Muscle layer of colon (tissue), 2 donors: Measurements from ENCODE around the gene VNN1.
"Not testable (repeated sequence)": the region's sequence is repeated elsewhere in the genome, so short reads cannot be mapped to it uniquely, and the experiment has no call there.

Experiments
- H3K27ac ChIP-seq: one replicate; pipeline ENCODE4 v1.7.0; 2013; ENCODE audit warnings: low read depth, mild to moderate bottlenecking, low read length, moderate library complexity
- H3K27me3 ChIP-seq, 2 donors: one replicate each; pipeline ENCODE4 v1.7.0; 2013; ENCODE audit warnings: low read length in 2 of 2, mild to moderate bottlenecking in 2 of 2; ENCODE audit not compliant: insufficient read depth in 2 of 2, control insufficient read depth in 1 of 2
- H3K36me3 ChIP-seq: one replicate; pipeline ENCODE4 v1.7.0; 2013; ENCODE audit warnings: mild to moderate bottlenecking, low read length; ENCODE audit not compliant: insufficient read depth
- H3K4me1 ChIP-seq: one replicate; pipeline ENCODE4 v1.7.0; 2013; ENCODE audit warnings: mild to moderate bottlenecking, low read length; ENCODE audit not compliant: insufficient read depth
- H3K4me3 ChIP-seq, 2 donors: one replicate each; pipeline ENCODE4 v1.7.0; 2013; ENCODE audit warnings: low read length in 2 of 2, low read depth in 1 of 2, mild to moderate bottlenecking in 1 of 2, moderate library complexity in 1 of 2
- H3K9ac ChIP-seq: one replicate; pipeline ENCODE4 v1.7.0; 2013; ENCODE audit warnings: low read length
- H3K9me3 ChIP-seq: one replicate; pipeline ENCODE4 v1.7.0; 2013; ENCODE audit warnings: mild to moderate bottlenecking, low read length
- donor health status: abdominal sarcoma.
- donor health status: Adenocarcinoma of cecum.

VNN1 gene

GRCh38 chr6:132666118-132666517 is 47.7 kb downstream of the VNN1 start:
- H3K9me3 ChIP-seq = no peaks in the 10 kb centered on the region
- no peaks in the 10 kb centered on the region for H3K27me3 ChIP-seq
- no peak overlapping the region for H3K27ac ChIP-seq
- no peak overlapping the region for H3K9ac ChIP-seq
- no peak overlapping the region for H3K4me3 ChIP-seq
- H3K36me3 ChIP-seq = no peaks in the 10 kb centered on the region
- H3K4me1 ChIP-seq = no peaks in the 10 kb centered on the region

GRCh38 chr6:132664309-132665034 is 49.4 kb downstream of the VNN1 start:
- H3K4me1 ChIP-seq = no peaks in the 10 kb centered on the region
- H3K9ac ChIP-seq = no peak overlapping the region
- no peak overlapping the region for H3K4me3 ChIP-seq
- H3K27me3 ChIP-seq = no peaks in the 10 kb centered on the region
- no peaks in the 10 kb centered on the region for H3K9me3 ChIP-seq
- H3K36me3 ChIP-seq = no peaks in the 10 kb centered on the region
- H3K27ac ChIP-seq = no peak overlapping the region

GRCh38 chr6:132663661-132664060 is 50.2 kb downstream of the VNN1 start:
- no peaks in the 10 kb centered on the region for H3K27me3 ChIP-seq
- no peaks in the 10 kb centered on the region for H3K4me1 ChIP-seq
- no peak overlapping the region for H3K4me3 ChIP-seq
- H3K36me3 ChIP-seq = no peaks in the 10 kb centered on the region
- H3K9ac ChIP-seq = no peak overlapping the region
- H3K27ac ChIP-seq = no peak overlapping the region
- no peaks in the 10 kb centered on the region for H3K9me3 ChIP-seq

- H3K27me3 ChIP-seq = no peaks in the 10 kb centered on the region
- H3K9ac ChIP-seq = no peak overlapping the region
- H3K36me3 ChIP-seq = no peaks in the 10 kb centered on the region
- H3K4me1 ChIP-seq = no peaks in the 10 kb centered on the region
- no peak overlapping the region for H3K4me3 ChIP-seq
- H3K27ac ChIP-seq = no peak overlapping the region
- no peaks in the 10 kb centered on the region for H3K9me3 ChIP-seq
Measured at GRCh38 chr6:132661906-132662305, 51.9 kb downstream of the VNN1 start.

- H3K9me3 ChIP-seq = no peaks in the 10 kb centered on the region
- no peaks in the 10 kb centered on the region for H3K27me3 ChIP-seq
- H3K27ac ChIP-seq = no peak within 1 kb of the TSS
- H3K4me3 ChIP-seq = no peak within 1 kb of the TSS
- H3K4me1 ChIP-seq = no peaks in the 10 kb centered on the region
- no peaks in the 10 kb centered on the region for H3K36me3 ChIP-seq
- no peak within 1 kb of the TSS for H3K9ac ChIP-seq
Measured at GRCh38 chr6:132659082-132659481, 54.8 kb downstream of the VNN1 start, which contains the start of gene TAAR1. Gene TAAR1, minus strand, starts transcription at chr6:132659182. Its CDS starts 13,179 bp downstream, at chr6:132646003.

- Histone ChIP-seq H3K9me3 (no peaks in the 10 kb centered on the region), H3K27me3 (no peaks in the 10 kb centered on the region), H3K36me3 (no peaks in the 10 kb centered on the region), H3K9ac (no peak overlapping the region), H3K27ac (no peak overlapping the region), H3K4me1 (no peaks in the 10 kb centered on the region), H3K4me3 (no peak overlapping the region)
Measured at GRCh38 chr6:132651062-132651461, 62.8 kb downstream of the VNN1 start.

GRCh38 chr6:132650429-132650828 is 63.4 kb downstream of the VNN1 start:
- Histone ChIP-seq H3K4me1 (no peaks in the 10 kb centered on the region), H3K27ac (no peak overlapping the region), H3K9ac (no peak overlapping the region), H3K4me3 (no peak overlapping the region), H3K27me3 (no peaks in the 10 kb centered on the region), H3K36me3 (no peaks in the 10 kb centered on the region), H3K9me3 (no peaks in the 10 kb centered on the region)

GRCh38 chr6:132648828-132649227 is 65.0 kb downstream of the VNN1 start:
- no peaks in the 10 kb centered on the region for H3K4me1 ChIP-seq
- no peaks in the 10 kb centered on the region for H3K9me3 ChIP-seq
- H3K27ac ChIP-seq = no peak overlapping the region
- H3K36me3 ChIP-seq = no peaks in the 10 kb centered on the region
- H3K9ac ChIP-seq = no peak overlapping the region
- no peak overlapping the region for H3K4me3 ChIP-seq
- H3K27me3 ChIP-seq = no peaks in the 10 kb centered on the region

GRCh38 chr6:132648356-132648755 is 65.5 kb downstream of the VNN1 start:
- Histone ChIP-seq H3K27me3 (no peaks in the 10 kb centered on the region), H3K4me1 (no peaks in the 10 kb centered on the region), H3K36me3 (no peaks in the 10 kb centered on the region), H3K4me3 (no peak overlapping the region), H3K9me3 (no peaks in the 10 kb centered on the region), H3K27ac (no peak overlapping the region), H3K9ac (no peak overlapping the region)

- Histone ChIP-seq H3K9ac (no peak overlapping the region), H3K27me3 (no peaks in the 10 kb centered on the region), H3K36me3 (no peaks in the 10 kb centered on the region), H3K27ac (no peak overlapping the region), H3K4me3 (no peak overlapping the region), H3K9me3 (no peaks in the 10 kb centered on the region), H3K4me1 (no peaks in the 10 kb centered on the region)
Measured at GRCh38 chr6:132643547-132643946, 70.3 kb downstream of the VNN1 start.

- not testable (repeated sequence) for H3K27me3 ChIP-seq, H3K9ac ChIP-seq, H3K36me3 ChIP-seq, H3K9me3 ChIP-seq, H3K4me3 ChIP-seq, H3K4me1 ChIP-seq, H3K27ac ChIP-seq
Measured at GRCh38 chr6:132637135-132637534, 76.7 kb downstream of the VNN1 start.

- H3K36me3 ChIP-seq, H3K9me3 ChIP-seq, H3K4me3 ChIP-seq, H3K27ac ChIP-seq, H3K4me1 ChIP-seq, H3K27me3 ChIP-seq, H3K9ac ChIP-seq: not testable (repeated sequence)
Measured at GRCh38 chr6:132635906-132636305, 77.9 kb downstream of the VNN1 start.
